WERI-Rb-1 (cell line): Measurements from ENCODE around the gene FAM24A.
A peak's percentile ranks its signal among the peaks of the same experiment; 100 is the strongest.

Experiments
- DNase-seq: peaks from one replicate; pipeline ENCODE4 v3.0.0-alpha.2; 2020
- H3K27ac ChIP-seq: fragments of 250-450 bp; sonication (Bioruptor Pico); 2 replicates; pipeline ENCODE4 v1.5.1; 2020; ENCODE audit warnings: mild to moderate bottlenecking, moderate library complexity
- H3K27me3 ChIP-seq: fragments of 250-450 bp; sonication (Bioruptor Pico); 2 replicates; pipeline ENCODE4 v1.5.1; 2021; ENCODE audit warnings: mild to moderate bottlenecking, low read depth, moderate library complexity; ENCODE audit not compliant: insufficient read depth, severe bottlenecking
- H3K36me3 ChIP-seq: fragments of 250-450 bp; sonication (Bioruptor Pico); 2 replicates; pipeline ENCODE4 v1.5.1; 2020; ENCODE audit warnings: mild to moderate bottlenecking, moderate library complexity
- H3K4me3 ChIP-seq: 2 replicates; pipeline ENCODE4 v1.5.1; 2011; ENCODE audit warnings: low read depth, mild to moderate bottlenecking, control low read depth, low read length
- H3K9me3 ChIP-seq: fragments of 250-450 bp; sonication (Bioruptor Pico); 2 replicates; pipeline ENCODE4 v1.5.1; 2021; ENCODE audit warnings: mild to moderate bottlenecking, moderate library complexity; ENCODE audit not compliant: severe bottlenecking
- CTCF ChIP-seq: IDR thresholded peaks from 2 replicates; pipeline ENCODE4 v1.5.1; 2011; ENCODE audit warnings: low read depth, mild to moderate bottlenecking, control low read depth, inconsistent platforms, low read length

Gene FAM24A

GRCh38 chr10:122875843-122876466 lies 34.5 kb upstream of the FAM24A start:
- no peak overlapping the region for H3K27ac ChIP-seq
- peaks cover 4% of the 10 kb centered on the region for H3K9me3 ChIP-seq
- no peak for DNase-seq
- H3K27me3 ChIP-seq: no peaks in the 10 kb centered on the region
- H3K4me3 ChIP-seq: no peak overlapping the region
- H3K36me3 ChIP-seq: no peaks in the 10 kb centered on the region
- no peak for TF ChIP-seq CTCF

- Histone ChIP-seq H3K36me3 (no peaks in the 10 kb centered on the region), H3K27me3 (no peaks in the 10 kb centered on the region), H3K9me3 (peaks cover 4% of the 10 kb centered on the region), H3K4me3 (no peak overlapping the region), H3K27ac (no peak overlapping the region)
- no peak for TF ChIP-seq CTCF
- DNase-seq: no peak
These were observed 33.9 kb upstream of the FAM24A start for GRCh38 chr10:122876467-122876855.

- no peak overlapping the region for H3K27ac ChIP-seq
- TF ChIP-seq CTCF: no peak
- H3K27me3 ChIP-seq: no peaks in the 10 kb centered on the region
- no peak overlapping the region for H3K4me3 ChIP-seq
- peaks cover under 1% of the 10 kb centered on the region for H3K9me3 ChIP-seq
- H3K36me3 ChIP-seq: no peaks in the 10 kb centered on the region
- no peak for DNase-seq
These were observed 33.1 kb upstream of the FAM24A start for GRCh38 chr10:122877264-122877663.

GRCh38 chr10:122878799-122879338 lies 31.5 kb upstream of the FAM24A start:
- no peaks in the 10 kb centered on the region for H3K9me3 ChIP-seq
- H3K4me3 ChIP-seq: no peak overlapping the region
- TF ChIP-seq CTCF: no peak
- H3K36me3 ChIP-seq: no peaks in the 10 kb centered on the region
- 0 out of 2 replicates have a peak overlapping the region, but pooled peaks have one; percentile 14 for H3K27ac ChIP-seq
- H3K27me3 ChIP-seq: no peaks in the 10 kb centered on the region
- DNase-seq: no peak

- peak within 1 kb of the TSS; percentile 71 for H3K27ac ChIP-seq
- H3K36me3 ChIP-seq: no peaks in the 10 kb centered on the region
- TF ChIP-seq CTCF: no peak
- peak within 1 kb of the TSS; percentile 51 for H3K4me3 ChIP-seq
- H3K9me3 ChIP-seq: no peaks in the 10 kb centered on the region
- peak; percentile 88 for DNase-seq
- no peaks in the 10 kb centered on the region for H3K27me3 ChIP-seq
These were observed 30.8 kb upstream of the FAM24A start, which contains the start of gene FAM24B for GRCh38 chr10:122879339-122880273. TSS of gene FAM24B (minus strand) at chr10:122879581. CDS start at chr10:122850515, 29,066 bp downstream.
